Measurements from ENCODE around the gene SLU7. TPM values are rescaled to one million over a fixed set of nuclear protein-coding genes. Genes with fewer than 3 reads are reported as not detected.

The SLU7 gene
- total RNA-seq, 1 experiment from 2014 or later = 62.8 TPM

GRCh38 chr5:160356550-160357347 is 62.1 kb downstream of the SLU7 start:
- Mint-ChIP-seq H3K27ac (ENCODE audit: unreplicated experiment) (no peak overlapping the region), H3K4me1 (ENCODE audit: low read depth, unreplicated experiment) (no peaks in the 10 kb centered on the region), H3K9me3 (ENCODE audit: low read depth, unreplicated experiment) (no peaks in the 10 kb centered on the region), H3K36me3 (ENCODE audit: insufficient read depth, unreplicated experiment) (no peaks in the 10 kb centered on the region), H3K27me3 (ENCODE audit: unreplicated experiment) (peaks cover 20% of the 10 kb centered on the region), H3K4me3 (ENCODE audit: low read depth, unreplicated experiment) (no peak overlapping the region)
- BruUV-seq (replicated peaks) = no TSS peak
- TF ChIP-seq CTCF (IDR thresholded peaks at IDR 0.05; ENCODE audit: unreplicated experiment) = no peak
- CTCF ChIA-PET = interaction anchor here (1.2 kb wide), 1 partner anchor 112 kb away, joined by 3 read pairs; no protein-coding TSS in a partner anchor
- DNase-seq = no peak
- intact Hi-C loops (cut with micrococcal nuclease; ENCODE audit: unreplicated experiment) = no loop called here

GRCh38 chr5:160354666-160355065 is 64.2 kb downstream of the SLU7 start:
- Mint-ChIP-seq H3K4me3 (ENCODE audit: low read depth, unreplicated experiment) (no peak overlapping the region), H3K27ac (ENCODE audit: unreplicated experiment) (no peak overlapping the region), H3K27me3 (ENCODE audit: unreplicated experiment) (peaks cover 9% of the 10 kb centered on the region), H3K36me3 (ENCODE audit: insufficient read depth, unreplicated experiment) (no peaks in the 10 kb centered on the region), H3K9me3 (ENCODE audit: low read depth, unreplicated experiment) (no peaks in the 10 kb centered on the region), H3K4me1 (ENCODE audit: low read depth, unreplicated experiment) (no peaks in the 10 kb centered on the region)
- TF ChIP-seq CTCF (IDR thresholded peaks at IDR 0.05; ENCODE audit: unreplicated experiment) = no peak
- DNase-seq = no peak
- BruUV-seq (replicated peaks) = no TSS peak
- intact Hi-C loops (cut with micrococcal nuclease; ENCODE audit: unreplicated experiment) = no loop called here
- CTCF ChIA-PET = no interaction called here

GRCh38 chr5:160353379-160353778 is 65.5 kb downstream of the SLU7 start:
- TF ChIP-seq CTCF (IDR thresholded peaks at IDR 0.05; ENCODE audit: unreplicated experiment) = no peak
- CTCF ChIA-PET = no interaction called here
- intact Hi-C loops (cut with micrococcal nuclease; ENCODE audit: unreplicated experiment) = no loop called here
- H3K27ac Mint-ChIP-seq (ENCODE audit: unreplicated experiment) = no peak overlapping the region
- no peaks in the 10 kb centered on the region for H3K4me1 Mint-ChIP-seq (ENCODE audit: low read depth, unreplicated experiment)
- no peaks in the 10 kb centered on the region for H3K27me3 Mint-ChIP-seq (ENCODE audit: unreplicated experiment)
- BruUV-seq (replicated peaks) = no TSS peak
- H3K4me3 Mint-ChIP-seq (ENCODE audit: low read depth, unreplicated experiment) = no peak overlapping the region
- no peaks in the 10 kb centered on the region for H3K9me3 Mint-ChIP-seq (ENCODE audit: low read depth, unreplicated experiment)
- no peaks in the 10 kb centered on the region for H3K36me3 Mint-ChIP-seq (ENCODE audit: insufficient read depth, unreplicated experiment)
- DNase-seq = no peak

- BruUV-seq (replicated peaks) = no TSS peak
- H3K4me3 Mint-ChIP-seq (ENCODE audit: low read depth, unreplicated experiment) = no peak overlapping the region
- DNase-seq = no peak
- TF ChIP-seq CTCF (IDR thresholded peaks at IDR 0.05; ENCODE audit: unreplicated experiment) = no peak
- intact Hi-C loops (cut with micrococcal nuclease; ENCODE audit: unreplicated experiment) = no loop called here
- no peak overlapping the region for H3K27ac Mint-ChIP-seq (ENCODE audit: unreplicated experiment)
- H3K27me3 Mint-ChIP-seq (ENCODE audit: unreplicated experiment) = no peaks in the 10 kb centered on the region
- CTCF ChIA-PET = no interaction called here
- H3K9me3 Mint-ChIP-seq (ENCODE audit: low read depth, unreplicated experiment) = no peaks in the 10 kb centered on the region
- H3K4me1 Mint-ChIP-seq (ENCODE audit: low read depth, unreplicated experiment) = no peaks in the 10 kb centered on the region
- no peaks in the 10 kb centered on the region for H3K36me3 Mint-ChIP-seq (ENCODE audit: insufficient read depth, unreplicated experiment)
These were observed 66.6 kb downstream of the SLU7 start for GRCh38 chr5:160352308-160352707.

Other genes with a start within 250 kb of the SLU7 start
- gene FABP6, start 189.6 kb downstream of the SLU7 start, total RNA-seq (2022) = 1.0 and 1.6 TPM in 2 replicates
- gene CCNJL, start 106.5 kb downstream of the SLU7 start, total RNA-seq (2022) = 13.2 and 17.4 TPM in 2 replicates
- gene C1QTNF2, start 48.5 kb downstream of the SLU7 start, total RNA-seq (2022) = not detected in 2 replicates
- 6.5 and 7.5 TPM in 2 replicates for gene FAM200C, start 19.0 kb downstream of the SLU7 start, total RNA-seq (2022)
- gene PTTG1, start 2.8 kb upstream of the SLU7 start, total RNA-seq (2022) = 144 and 184 TPM in 2 replicates

Measured in Calu3 (cell line).